Stimulated activated naive B cell treated with anti-CD40 and anti-IgM and Interleukin-4, amounts not matched to agents 10 μg/mL and 1 μg/mL and 100 μg/mL, for 72 hours (primary cell): ENCODE data around the gene NAALADL2.
"Not testable (repeated sequence)": the region's sequence is repeated elsewhere in the genome, so short reads cannot be mapped to it uniquely, and the experiment has no call there.

ENCODE experiments used
- ATAC-seq, 2 donors: fragments of 150-1000 bp; cut with Tn5 transposase; replicated peaks; 2 replicates each; pipeline ENCODE4 v1.10.0; 2021; ENCODE audit warnings: moderate library complexity in 1 of 2
- DNase-seq: peaks from one replicate; pipeline ENCODE4 v3.0.0; 2021
- H3K27ac Mint-ChIP-seq: one replicate; pipeline ENCODE4 v1.8.0; 2022; ENCODE audit warnings: mild to moderate bottlenecking, mixed read lengths
- H3K27me3 Mint-ChIP-seq, 2 donors: one replicate each; pipeline ENCODE4 v1.8.0; 2022; ENCODE audit warnings: mixed read lengths in 2 of 2
- H3K36me3 Mint-ChIP-seq, 2 donors: one replicate each; pipeline ENCODE4 v1.8.0; 2022; ENCODE audit warnings: mixed read lengths in 2 of 2, mild to moderate bottlenecking in 1 of 2
- H3K4me1 Mint-ChIP-seq, 2 donors: one replicate each; pipeline ENCODE4 v1.8.0; 2022; ENCODE audit warnings: mixed read lengths in 2 of 2, mild to moderate bottlenecking in 1 of 2
- H3K4me3 Mint-ChIP-seq, 2 donors: one replicate each; pipeline ENCODE4 v1.8.0; 2022; ENCODE audit warnings: mild to moderate bottlenecking in 2 of 2, mixed read lengths in 2 of 2, moderate library complexity in 1 of 2
- H3K9me3 Mint-ChIP-seq, 2 donors: one replicate each; pipeline ENCODE4 v1.8.0; 2022; ENCODE audit warnings: mixed read lengths in 2 of 2, mild to moderate bottlenecking in 1 of 2

NAALADL2 gene

DNA sequence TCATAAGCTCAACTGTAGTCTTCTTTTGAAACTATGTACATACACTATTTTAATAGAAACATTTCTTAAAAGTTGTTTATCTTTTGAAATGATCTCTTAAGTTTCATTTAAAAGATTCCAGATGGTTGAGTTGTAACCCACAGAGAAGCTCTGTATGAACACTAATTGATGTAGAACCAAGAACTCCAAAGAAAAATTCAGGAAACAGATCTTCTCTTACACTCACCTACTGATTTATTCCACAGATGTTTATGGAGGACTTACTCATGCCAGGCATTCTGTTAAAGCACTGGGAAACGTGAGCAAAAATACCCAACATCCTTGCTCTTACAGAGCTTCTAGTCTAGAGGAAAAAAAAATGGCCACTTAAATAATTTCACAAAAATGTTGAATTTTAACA, 551.1 kb downstream of the NAALADL2 start:
- Mint-ChIP-seq H3K4me1 (no peaks in the 10 kb centered on the region), H3K9me3 (no peaks in the 10 kb centered on the region), H3K27me3 (no peaks in the 10 kb centered on the region), H3K36me3 (no peaks in the 10 kb centered on the region), H3K4me3 (no peak overlapping the region), H3K27ac (no peak overlapping the region)
- no peak for DNase-seq
- ATAC-seq: no peak

DNA sequence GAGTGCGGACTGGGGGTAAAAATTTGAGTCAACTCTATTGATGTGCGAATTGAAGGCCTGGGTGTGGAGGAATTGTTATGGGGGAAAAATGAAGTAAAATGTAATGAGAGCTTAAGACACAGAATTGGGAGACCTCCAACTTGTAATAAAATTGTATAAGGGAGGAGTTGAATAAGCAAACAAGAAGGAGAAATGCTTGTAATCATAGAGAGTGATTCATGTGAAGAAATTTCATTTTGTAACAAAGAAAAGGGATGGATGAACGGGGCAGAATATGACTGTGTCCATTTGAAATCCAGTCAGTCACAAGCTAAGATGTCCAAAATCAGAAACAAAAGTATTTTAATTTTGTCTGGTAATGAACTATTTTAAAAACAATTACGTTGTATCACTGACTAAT, 552.3 kb downstream of the NAALADL2 start:
- Mint-ChIP-seq H3K27ac (no peak overlapping the region), H3K4me1 (no peaks in the 10 kb centered on the region), H3K9me3 (no peaks in the 10 kb centered on the region), H3K36me3 (no peaks in the 10 kb centered on the region), H3K27me3 (no peaks in the 10 kb centered on the region), H3K4me3 (no peak overlapping the region)
- ATAC-seq (no peak), DNase-seq (no peak)

GRCh38 chr3:175411946-175412345, 552.8 kb downstream of the NAALADL2 start:
- DNase-seq (no peak), ATAC-seq (no peak)
- no peaks in the 10 kb centered on the region for H3K9me3 Mint-ChIP-seq
- no peaks in the 10 kb centered on the region for H3K4me1 Mint-ChIP-seq
- H3K27me3 Mint-ChIP-seq: no peaks in the 10 kb centered on the region
- H3K36me3 Mint-ChIP-seq: no peaks in the 10 kb centered on the region
- H3K4me3 Mint-ChIP-seq: no peak overlapping the region
- no peak overlapping the region for H3K27ac Mint-ChIP-seq

- H3K27me3 Mint-ChIP-seq: no peaks in the 10 kb centered on the region
- no peaks in the 10 kb centered on the region for H3K4me1 Mint-ChIP-seq
- no peak for ATAC-seq
- H3K9me3 Mint-ChIP-seq: no peaks in the 10 kb centered on the region
- no peak overlapping the region for H3K27ac Mint-ChIP-seq
- H3K4me3 Mint-ChIP-seq: no peak overlapping the region
- no peaks in the 10 kb centered on the region for H3K36me3 Mint-ChIP-seq
- DNase-seq: no peak
Measured at GRCh38 chr3:175413926-175414325, 554.8 kb downstream of the NAALADL2 start.

- no peak for ATAC-seq
Measured at GRCh38 chr3:175416600-175416999, 557.5 kb downstream of the NAALADL2 start.

DNA sequence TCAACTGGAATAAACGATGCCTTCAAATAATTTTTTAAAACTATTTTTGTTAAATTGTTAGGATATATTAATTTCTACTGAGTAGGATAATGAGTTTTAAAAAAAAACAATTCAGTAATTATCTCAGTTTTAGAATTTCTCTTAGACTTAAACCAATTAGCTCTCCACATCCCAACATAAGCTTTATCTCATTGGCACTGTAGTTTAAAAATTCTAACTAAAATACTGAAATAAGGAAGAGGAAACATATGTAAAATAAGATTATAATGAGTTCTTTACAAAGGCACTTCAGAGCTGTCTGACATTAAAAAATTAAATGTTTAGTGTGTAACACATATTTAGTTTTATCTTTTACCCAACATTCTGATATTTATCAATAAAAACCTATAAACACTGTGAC, 558.3 kb downstream of the NAALADL2 start:
- Mint-ChIP-seq H3K4me1 (no peaks in the 10 kb centered on the region), H3K27ac (no peak overlapping the region), H3K4me3 (no peak overlapping the region), H3K9me3 (no peaks in the 10 kb centered on the region), H3K27me3 (no peaks in the 10 kb centered on the region), H3K36me3 (no peaks in the 10 kb centered on the region)
- ATAC-seq (no peak), DNase-seq (no peak)

More at GRCh38 chr3:175416600-175416999, 557.5 kb downstream of the NAALADL2 start:
- H3K27me3 Mint-ChIP-seq: no peaks in the 10 kb centered on the region
- H3K4me3 Mint-ChIP-seq: no peak overlapping the region
- H3K4me1 Mint-ChIP-seq: no peaks in the 10 kb centered on the region
- H3K9me3 Mint-ChIP-seq: no peaks in the 10 kb centered on the region
- H3K36me3 Mint-ChIP-seq: no peaks in the 10 kb centered on the region
- no peak overlapping the region for H3K27ac Mint-ChIP-seq
- DNase-seq: no peak

GRCh38 chr3:175421902-175422301, 562.8 kb downstream of the NAALADL2 start:
- no peak overlapping the region for H3K27ac Mint-ChIP-seq
- H3K4me3 Mint-ChIP-seq: no peak overlapping the region
- DNase-seq (no peak), ATAC-seq (no peak)
- no peaks in the 10 kb centered on the region for H3K36me3 Mint-ChIP-seq
- no peaks in the 10 kb centered on the region for H3K9me3 Mint-ChIP-seq
- no peaks in the 10 kb centered on the region for H3K4me1 Mint-ChIP-seq
- no peaks in the 10 kb centered on the region for H3K27me3 Mint-ChIP-seq

DNA sequence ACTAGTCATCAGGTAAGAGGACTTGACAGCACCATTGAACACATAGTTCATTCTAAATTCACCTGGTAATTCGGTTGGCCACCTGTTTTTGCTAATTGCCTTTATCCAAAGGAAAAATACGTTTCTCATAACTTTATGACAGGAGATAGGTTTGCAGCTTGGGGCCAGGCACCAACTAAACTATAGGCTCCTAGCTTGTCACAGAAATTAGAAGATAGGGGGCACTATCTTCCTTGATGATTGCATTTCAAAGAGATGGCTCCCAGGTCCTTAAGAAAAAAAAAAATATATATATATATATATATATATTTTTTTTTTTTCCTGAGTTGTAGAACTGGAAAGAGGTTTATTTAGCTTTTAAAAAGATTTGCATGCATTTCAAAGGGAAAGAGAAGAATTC, 563.6 kb downstream of the NAALADL2 start:
- H3K27me3 Mint-ChIP-seq: no peaks in the 10 kb centered on the region
- H3K9me3 Mint-ChIP-seq: no peaks in the 10 kb centered on the region
- no peak for DNase-seq
- no peaks in the 10 kb centered on the region for H3K36me3 Mint-ChIP-seq
- H3K4me3 Mint-ChIP-seq: no peak overlapping the region
- no peak overlapping the region for H3K27ac Mint-ChIP-seq
- H3K4me1 Mint-ChIP-seq: no peaks in the 10 kb centered on the region
- ATAC-seq: no peak

- not testable (repeated sequence) for ATAC-seq, H3K27ac Mint-ChIP-seq, H3K4me1 Mint-ChIP-seq, H3K36me3 Mint-ChIP-seq, H3K9me3 Mint-ChIP-seq, H3K4me3 Mint-ChIP-seq, DNase-seq, H3K27me3 Mint-ChIP-seq
Measured at GRCh38 chr3:175423848-175424247, 564.7 kb downstream of the NAALADL2 start.

GRCh38 chr3:175426805-175427204, 567.7 kb downstream of the NAALADL2 start:
- H3K9me3 Mint-ChIP-seq: no peaks in the 10 kb centered on the region
- H3K27ac Mint-ChIP-seq: no peak overlapping the region
- no peak overlapping the region for H3K4me3 Mint-ChIP-seq
- DNase-seq: no peak
- no peaks in the 10 kb centered on the region for H3K4me1 Mint-ChIP-seq
- H3K27me3 Mint-ChIP-seq: no peaks in the 10 kb centered on the region
- H3K36me3 Mint-ChIP-seq: no peaks in the 10 kb centered on the region
- no peak for ATAC-seq

DNA sequence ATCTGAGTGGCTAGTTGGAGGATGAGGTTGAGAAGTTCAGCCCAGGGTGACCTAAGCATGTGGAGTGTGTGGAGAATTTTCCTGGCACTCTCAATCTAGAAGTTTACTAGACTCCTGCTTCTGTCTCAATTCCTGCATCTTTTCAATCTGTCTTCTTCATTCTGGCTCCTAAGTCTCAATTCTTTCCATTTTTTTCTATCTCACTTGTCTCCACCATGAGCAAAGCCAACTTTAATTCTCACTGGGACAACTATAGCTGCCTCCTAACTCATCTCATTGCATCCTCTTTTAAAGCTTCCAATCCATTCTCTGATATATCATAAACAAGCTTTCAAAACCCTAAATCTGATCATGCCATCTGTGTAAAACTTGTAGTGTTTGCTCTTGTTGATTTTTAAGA, 569.3 kb downstream of the NAALADL2 start:
- no peaks in the 10 kb centered on the region for H3K4me1 Mint-ChIP-seq
- no peak for DNase-seq

DNA sequence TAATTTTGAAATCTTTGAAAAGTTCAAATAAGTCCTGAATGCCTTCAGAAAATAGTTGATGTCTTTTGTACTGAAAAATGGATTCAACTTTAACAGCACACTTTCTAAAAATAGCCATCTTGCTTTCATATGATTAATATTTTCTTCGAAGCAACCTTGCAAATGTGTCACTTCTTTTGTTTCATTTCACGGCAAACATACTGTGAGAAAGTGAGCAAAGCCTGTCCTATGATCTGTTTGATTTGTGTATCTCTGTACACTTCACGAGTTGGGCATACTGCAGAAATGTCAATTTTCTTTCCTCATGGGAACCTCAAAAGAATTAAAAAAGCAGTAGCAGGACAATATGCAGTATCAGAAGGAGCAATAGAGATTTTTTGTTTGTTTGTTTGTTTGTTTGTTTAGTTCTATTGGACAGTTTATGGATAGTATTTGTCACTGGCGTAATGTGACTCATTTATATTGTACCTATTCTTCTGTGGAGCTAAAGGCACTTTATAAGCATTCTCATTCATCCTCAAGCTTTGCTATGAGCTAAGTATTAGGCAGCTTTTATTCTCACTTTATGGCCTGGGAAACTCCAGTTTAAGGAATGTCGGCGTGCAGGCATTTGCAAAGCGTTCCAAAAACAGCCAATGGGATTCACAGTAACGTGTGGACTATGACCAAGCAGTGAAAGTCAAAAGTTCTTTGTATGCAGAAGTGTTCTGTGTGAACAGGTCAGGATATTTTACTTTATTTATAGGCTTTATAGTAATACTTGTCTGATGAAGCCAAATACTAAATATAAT, 572.0 kb downstream of the NAALADL2 start:
- no peak for DNase-seq
- Mint-ChIP-seq H3K4me3 (no peak overlapping the region), H3K4me1 (no peaks in the 10 kb centered on the region), H3K27me3 (no peaks in the 10 kb centered on the region), H3K27ac (no peak overlapping the region), H3K36me3 (no peaks in the 10 kb centered on the region), H3K9me3 (no peaks in the 10 kb centered on the region)
- no peak for ATAC-seq

More for the DNA sequence above, 569.3 kb downstream of the NAALADL2 start:
- no peaks in the 10 kb centered on the region for H3K9me3 Mint-ChIP-seq
- H3K4me3 Mint-ChIP-seq: no peak overlapping the region
- no peaks in the 10 kb centered on the region for H3K36me3 Mint-ChIP-seq
- no peaks in the 10 kb centered on the region for H3K27me3 Mint-ChIP-seq
- no peak overlapping the region for H3K27ac Mint-ChIP-seq
- no peak for ATAC-seq

GRCh38 chr3:175432376-175433025, 573.4 kb downstream of the NAALADL2 start:
- Mint-ChIP-seq H3K27ac (no peak overlapping the region), H3K27me3 (no peaks in the 10 kb centered on the region), H3K4me3 (no peak overlapping the region), H3K4me1 (no peaks in the 10 kb centered on the region), H3K9me3 (no peaks in the 10 kb centered on the region), H3K36me3 (no peaks in the 10 kb centered on the region)
- DNase-seq (no peak), ATAC-seq (no peak)

DNA sequence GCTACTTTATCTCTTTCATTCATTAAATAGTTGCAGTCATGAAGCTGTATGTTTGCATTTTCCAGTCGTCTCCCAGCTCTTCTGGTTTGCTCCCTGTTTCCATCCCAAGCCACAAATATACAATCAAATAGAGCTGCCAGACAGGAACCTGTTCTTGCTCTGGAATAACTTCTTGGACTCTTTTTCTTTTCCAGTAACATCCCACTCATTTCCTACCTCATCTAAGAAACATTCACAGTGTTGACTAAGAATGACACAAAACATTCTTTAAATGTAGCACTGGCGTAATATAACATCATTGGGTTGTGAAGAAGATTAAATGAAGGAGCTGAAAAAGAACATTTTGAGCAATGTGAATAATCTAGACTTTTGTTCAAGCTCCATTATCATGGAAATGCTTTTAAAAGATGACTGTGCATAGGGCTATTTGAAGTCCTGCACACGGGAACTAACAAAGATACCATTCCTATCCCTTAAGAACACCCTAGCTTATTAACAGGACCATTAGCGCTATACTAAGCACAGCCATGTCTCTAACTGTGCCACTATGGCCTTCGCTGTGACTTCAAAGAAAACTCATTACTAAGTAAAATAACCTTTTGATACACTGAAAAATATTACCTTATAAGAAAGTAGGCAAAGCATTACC, 574.0 kb downstream of the NAALADL2 start:
- ATAC-seq: no peak
- Mint-ChIP-seq H3K4me1 (no peaks in the 10 kb centered on the region), H3K4me3 (no peak overlapping the region), H3K27me3 (no peaks in the 10 kb centered on the region), H3K36me3 (no peaks in the 10 kb centered on the region), H3K27ac (no peak overlapping the region), H3K9me3 (no peaks in the 10 kb centered on the region)
- no peak for DNase-seq

DNA sequence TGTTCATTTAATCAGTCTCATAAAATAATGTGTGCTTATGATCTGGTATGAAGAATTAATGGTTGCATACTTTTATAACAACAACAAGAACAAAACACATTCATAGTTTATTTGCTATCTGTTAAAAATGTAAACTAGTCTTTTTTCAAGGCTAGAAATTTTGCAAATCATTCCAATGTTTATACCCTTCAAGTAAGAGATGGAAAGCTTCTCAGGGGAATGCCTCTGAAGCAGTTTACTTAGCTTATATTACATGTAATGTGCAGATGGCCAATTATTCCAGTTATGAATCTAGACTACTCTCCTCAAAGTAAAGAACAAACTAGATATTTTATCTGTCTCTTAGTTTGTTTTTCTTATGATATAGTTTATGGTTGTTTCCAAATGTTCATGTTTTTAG, 575.4 kb downstream of the NAALADL2 start:
- Mint-ChIP-seq H3K9me3 (peaks cover 3 to 4% of the 10 kb centered on the region in 2 donors), H3K4me1 (no peaks in the 10 kb centered on the region), H3K27me3 (no peaks in the 10 kb centered on the region), H3K36me3 (no peaks in the 10 kb centered on the region), H3K4me3 (no peak overlapping the region), H3K27ac (no peak overlapping the region)
- no peak for DNase-seq
- ATAC-seq: no peak
